GM21825 (cell line): ENCODE measurements around the gene S100A9.
"Not testable (repeated sequence)": the region's sequence is repeated elsewhere in the genome, so short reads cannot be mapped to it uniquely, and the experiment has no call there.

Experiments
- ATAC-seq: cut with Tn5 transposase; IDR thresholded peaks from one replicate; pipeline ENCODE4 v1.9.1; 2021; ENCODE audit warnings: mild to moderate bottlenecking, moderate library complexity; ENCODE audit not compliant: unreplicated experiment

Gene S100A9

GRCh38 chr1:153403421-153404085 is 45.9 kb downstream of the S100A9 start:
- ATAC-seq: no peak

DNA sequence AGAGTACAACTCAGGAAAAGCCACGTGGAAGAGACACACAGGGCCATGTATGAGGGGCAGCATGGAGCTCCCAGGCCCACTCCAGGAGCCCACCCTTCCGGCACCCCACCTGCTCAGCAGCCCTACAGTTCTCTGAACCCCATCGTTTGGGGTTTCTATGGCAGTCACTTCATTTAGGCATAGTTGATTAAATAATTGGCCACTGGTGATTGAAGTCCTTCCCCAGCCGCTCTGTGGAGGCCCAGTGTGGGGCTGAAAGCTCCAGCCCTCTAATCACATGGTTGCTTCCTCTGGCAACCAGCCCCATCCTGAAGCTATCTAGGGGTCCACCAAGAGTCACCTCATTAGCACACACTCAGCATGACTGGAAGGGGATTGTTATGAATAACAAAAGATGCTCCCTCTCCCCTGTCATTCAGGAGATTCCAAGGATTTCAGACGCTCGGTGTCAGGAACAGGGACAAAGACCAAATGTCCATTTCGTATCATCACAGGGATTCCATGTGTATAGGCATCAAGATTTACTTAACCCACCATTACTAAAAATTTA is 46.5 kb downstream of the S100A9 start:
- ATAC-seq: no peak

DNA sequence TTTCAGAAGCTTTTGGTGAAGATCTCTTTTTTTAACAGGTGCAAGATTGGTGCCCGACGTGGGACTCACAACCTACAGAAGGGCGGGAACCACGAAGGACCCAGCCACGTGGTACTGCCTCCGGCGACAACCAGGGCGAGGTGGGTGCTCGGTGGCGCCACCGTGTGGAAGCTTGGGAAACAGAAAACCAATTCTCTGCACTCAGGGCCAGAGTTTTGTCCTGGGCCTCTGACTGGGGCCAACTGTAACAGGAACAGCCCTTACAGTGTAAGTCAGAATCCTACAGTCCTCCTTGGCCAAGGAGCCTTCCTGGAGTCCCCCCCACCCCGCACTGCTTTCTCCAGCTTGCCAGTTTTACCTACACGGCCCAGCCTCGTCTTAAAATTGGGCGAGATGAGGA is 47.1 kb downstream of the S100A9 start:
- no peak for ATAC-seq

GRCh38 chr1:153405825-153406599 is 48.4 kb downstream of the S100A9 start:
- not testable (repeated sequence) for ATAC-seq

DNA sequence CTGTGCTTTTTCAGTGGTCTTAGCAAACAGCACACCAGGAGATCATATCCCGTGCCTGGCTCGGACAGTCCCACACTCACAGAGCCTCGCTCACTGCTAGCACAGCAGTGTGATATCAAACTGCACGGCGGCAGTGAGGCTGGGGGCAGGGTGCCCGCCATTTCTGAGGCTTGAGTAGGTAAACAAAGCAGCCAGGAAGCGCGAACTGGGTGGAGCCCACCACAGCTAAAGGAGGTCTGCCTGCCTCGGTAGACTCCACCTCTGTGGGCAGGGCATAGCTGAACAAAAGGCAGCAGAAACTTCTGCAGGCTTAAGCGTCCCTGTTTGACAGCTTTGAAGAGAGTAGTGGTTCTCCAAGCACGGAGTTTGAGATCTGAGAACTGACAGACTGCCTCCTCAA is 49.6 kb downstream of the S100A9 start:
- ATAC-seq: not testable (repeated sequence)
